ENCODE data around the gene SHQ1. TPM values are rescaled to one million over a fixed set of nuclear protein-coding genes. Genes with fewer than 3 reads are reported as not detected.

Gene SHQ1
- total RNA-seq, 4 donors from 2014 or later = 9.7 to 17.2 (median 12.2) TPM

DNA sequence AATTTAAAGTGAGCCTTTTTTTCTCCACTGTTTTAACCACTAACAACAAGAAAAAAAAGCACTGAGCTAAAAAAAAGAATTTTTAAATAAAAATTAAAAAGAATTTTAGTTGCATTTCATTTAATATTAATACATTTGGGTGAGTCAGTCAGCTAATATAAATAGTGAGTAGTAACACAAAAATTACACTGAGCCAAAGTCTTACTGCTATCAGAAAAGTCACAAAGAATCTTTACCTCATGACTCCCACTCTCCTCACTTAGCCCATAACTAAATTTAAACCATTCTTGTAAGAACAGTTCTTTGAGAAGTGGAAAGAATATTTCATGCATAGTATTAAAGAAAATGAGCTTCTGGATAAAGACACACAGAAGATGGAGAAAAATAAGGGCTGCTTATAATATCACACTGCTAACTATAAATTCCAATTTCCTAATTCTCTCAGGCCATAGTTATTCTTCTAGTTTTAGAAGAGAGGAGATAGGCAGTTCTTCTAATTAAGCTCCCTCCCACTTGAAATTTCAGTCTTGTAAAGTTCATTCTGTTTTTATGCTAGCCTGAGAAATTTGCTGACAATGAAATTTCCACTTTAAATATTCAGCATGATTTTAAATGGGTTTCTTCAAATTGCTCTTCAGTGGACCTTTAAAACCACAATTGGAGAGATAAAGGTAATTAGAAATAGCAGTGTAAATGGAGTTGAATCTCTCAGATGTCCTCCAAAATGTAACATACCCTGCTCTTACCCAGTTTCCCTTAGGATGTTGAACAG lies 17.6 kb downstream of the SHQ1 start:
- intact Hi-C loops (cut with DNase I; ENCODE audit: low total_unique reads) = no loop called here
- H3K4me3 ChIP-seq (ENCODE audit: low read depth, poor library complexity, severe bottlenecking) = no peak overlapping the region
- TF ChIP-seq CTCF (IDR thresholded peaks at IDR 0.05) (no peak), POLR2A (IDR thresholded peaks at IDR 0.05) (no peak)
- no peak for DNase-seq (ENCODE audit: low spot score in 2 of 2)

- DNase-seq (ENCODE audit: low spot score in 2 of 2) = no peak
Measured at GRCh38 chr3:72829701-72830100, 18.5 kb downstream of the SHQ1 start.

DNA sequence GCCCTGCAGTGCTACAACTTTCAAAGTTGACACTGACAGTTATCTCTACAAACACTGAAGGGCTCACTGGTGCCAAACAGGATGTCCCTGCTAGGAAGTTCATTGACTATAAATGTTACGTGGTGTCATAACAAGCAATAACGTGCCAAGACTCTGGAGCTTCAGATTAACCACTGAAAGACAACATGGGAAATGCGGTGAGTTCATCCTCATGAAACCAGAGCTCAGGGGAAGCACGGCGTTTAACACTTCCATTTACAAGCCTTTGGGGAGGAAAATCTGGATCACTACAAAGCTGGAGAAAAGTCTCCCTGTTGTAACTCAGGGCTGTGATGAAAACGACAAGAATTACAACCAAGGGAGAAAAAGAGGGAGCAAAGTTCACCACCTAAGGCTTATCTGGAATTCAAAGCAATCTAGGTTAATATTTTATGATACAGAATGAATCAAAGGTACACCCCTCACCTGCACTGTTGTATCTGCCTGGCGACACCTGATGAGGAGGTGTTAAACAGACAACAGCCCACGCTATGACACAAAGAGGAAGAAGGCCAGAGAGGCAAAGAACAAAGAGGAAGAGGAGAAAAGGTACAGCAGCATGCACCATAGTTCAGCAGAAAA lies 27.0 kb downstream of the SHQ1 start:
- WGBS, 2 donors = 41 to 46% methylated on average over 8 of the region's 8 CpGs

More at GRCh38 chr3:72829701-72830100, 18.5 kb downstream of the SHQ1 start:
- TF ChIP-seq CTCF (IDR thresholded peaks at IDR 0.05) (no peak), POLR2A (IDR thresholded peaks at IDR 0.05) (no peak)
- intact Hi-C loops (cut with DNase I; ENCODE audit: low total_unique reads) = loop anchor here (10.0 kb wide), 2 partner anchors 875 to 945 kb away; no protein-coding TSS in a partner anchor
- H3K4me3 ChIP-seq (ENCODE audit: low read depth, poor library complexity, severe bottlenecking) = no peak overlapping the region

DNA sequence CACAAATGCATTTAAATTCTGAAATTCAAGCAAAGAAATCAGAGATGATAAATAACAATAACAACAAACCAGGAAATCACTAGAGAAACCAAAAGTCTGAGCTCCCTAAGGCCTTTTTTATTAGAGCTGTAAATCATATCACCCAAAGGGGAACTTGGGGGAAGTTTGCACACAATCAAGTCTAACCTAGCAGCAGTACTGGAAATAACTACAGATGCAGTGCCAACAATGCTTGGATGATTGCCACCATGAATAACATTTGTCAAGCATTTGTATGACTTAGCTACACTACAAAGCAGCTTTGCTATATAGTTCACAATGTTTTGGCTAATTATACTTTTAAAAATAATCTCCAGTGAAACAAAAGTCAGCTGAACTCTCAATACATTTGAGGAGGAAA lies 27.8 kb downstream of the SHQ1 start:
- no peak for TF ChIP-seq POLR2A (IDR thresholded peaks at IDR 0.05)
- no peak for TF ChIP-seq CTCF (IDR thresholded peaks at IDR 0.05)
- intact Hi-C loops (cut with DNase I; ENCODE audit: low total_unique reads) = loop anchor here (10.0 kb wide), 2 partner anchors 866 to 936 kb away; no protein-coding TSS in a partner anchor
- DNase-seq (ENCODE audit: low spot score in 2 of 2) = peak in 1 of 2 donors; percentile 35
- no peak overlapping the region for H3K4me3 ChIP-seq (ENCODE audit: low read depth, poor library complexity, severe bottlenecking)

More for the DNA sequence above, 27.0 kb downstream of the SHQ1 start:
- TF ChIP-seq POLR2A (IDR thresholded peaks at IDR 0.05) (no peak), CTCF (IDR thresholded peaks at IDR 0.05) (no peak)
- intact Hi-C loops (cut with DNase I; ENCODE audit: low total_unique reads) = loop anchor here (10.0 kb wide), 2 partner anchors 866 to 936 kb away; no protein-coding TSS in a partner anchor
- no peak overlapping the region for H3K4me3 ChIP-seq (ENCODE audit: low read depth, poor library complexity, severe bottlenecking)
- DNase-seq (ENCODE audit: low spot score in 2 of 2) = peak in 1 of 2 donors; percentile 20

DNA sequence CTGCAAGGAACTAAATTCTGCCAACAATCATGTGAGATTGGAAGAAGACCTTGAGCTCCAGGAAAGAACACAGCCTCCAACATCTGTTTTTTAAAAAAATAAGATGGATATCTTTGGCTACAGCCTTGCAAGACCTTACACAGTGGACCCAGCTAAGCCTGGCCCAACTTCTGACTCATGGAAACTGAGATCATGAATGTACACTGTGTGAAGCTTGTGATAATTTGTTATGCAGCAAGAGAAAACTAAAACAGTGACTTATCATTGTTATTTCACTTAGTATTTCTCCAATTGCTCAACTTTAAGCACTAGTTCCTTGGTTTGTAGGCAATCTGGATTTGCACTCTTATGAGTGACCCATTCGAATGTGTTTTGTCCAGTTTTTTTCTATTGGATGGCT lies 29.3 kb downstream of the SHQ1 start:
- H3K4me3 ChIP-seq (ENCODE audit: low read depth, poor library complexity, severe bottlenecking) = no peak overlapping the region
- intact Hi-C loops (cut with DNase I; ENCODE audit: low total_unique reads) = no loop called here
- TF ChIP-seq POLR2A (IDR thresholded peaks at IDR 0.05) (no peak), CTCF (IDR thresholded peaks at IDR 0.05) (no peak)
- 88 to 94% methylated on average over 1 of the region's 1 CpG for WGBS, 2 donors
- no peak for DNase-seq (ENCODE audit: low spot score in 2 of 2)
